ENCODE data around the gene UMOD.
A peak's percentile ranks its signal among the peaks of the same experiment; 100 is the strongest.

UMOD gene

DNA sequence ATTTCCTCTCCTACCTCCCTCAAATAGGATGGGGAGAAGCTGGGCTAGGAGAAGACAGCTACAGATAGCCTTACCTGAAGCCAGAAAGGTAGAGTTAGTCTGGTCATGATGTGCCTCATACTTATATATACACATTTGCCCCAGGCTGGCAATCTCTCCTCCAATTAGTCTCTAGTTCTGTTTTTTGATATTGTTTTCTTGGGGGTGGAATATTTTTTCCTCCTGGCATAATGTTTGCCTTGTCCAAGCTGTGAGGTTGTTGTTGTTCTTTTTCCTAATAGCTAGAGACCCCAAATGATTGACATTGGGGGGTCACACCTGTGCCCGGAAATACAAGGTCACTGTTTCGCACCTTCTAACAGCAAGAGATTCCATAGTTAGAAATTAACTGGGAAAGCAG is at the start of gene UMOD:
TSS of gene UMOD (minus strand) at position 101 of the 400 bp plus-strand sequence. CDS start 1,978 bp downstream, outside the sequence.
- DNase-seq = no peak

DNA sequence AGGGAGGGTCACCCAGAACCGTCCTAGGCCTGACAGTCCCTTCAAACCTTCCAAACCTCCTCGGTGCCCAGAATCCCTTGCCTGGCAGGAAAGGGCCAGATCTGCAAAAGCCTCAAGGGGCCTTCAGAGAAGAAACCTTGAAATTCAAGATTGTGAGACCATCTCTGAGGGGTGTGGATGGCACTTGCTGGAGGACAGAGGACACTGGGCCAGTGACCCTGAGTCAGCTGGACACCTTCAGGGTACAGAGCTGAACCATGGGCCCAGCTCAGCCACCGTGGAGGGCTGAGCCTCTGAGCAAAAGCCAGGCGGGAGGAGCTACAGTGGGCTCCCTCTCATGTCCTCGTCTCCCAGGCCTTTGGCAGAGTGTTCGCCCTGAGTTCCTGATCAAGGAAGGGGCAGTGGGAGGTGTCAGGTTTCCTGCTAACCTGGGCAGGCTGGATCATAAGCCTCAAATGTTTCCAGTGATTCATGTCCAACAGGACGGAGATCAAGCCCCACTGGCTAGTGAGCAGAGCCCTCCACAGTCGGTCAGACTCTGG is 49.0 kb upstream of the UMOD start:
- no peak for DNase-seq

- DNase-seq = no peak
Observed at GRCh38 chr16:20401066-20401465, 48.6 kb upstream of the UMOD start.

- DNase-seq = no peak
Observed at GRCh38 chr16:20399185-20399584, 46.7 kb upstream of the UMOD start.

DNA sequence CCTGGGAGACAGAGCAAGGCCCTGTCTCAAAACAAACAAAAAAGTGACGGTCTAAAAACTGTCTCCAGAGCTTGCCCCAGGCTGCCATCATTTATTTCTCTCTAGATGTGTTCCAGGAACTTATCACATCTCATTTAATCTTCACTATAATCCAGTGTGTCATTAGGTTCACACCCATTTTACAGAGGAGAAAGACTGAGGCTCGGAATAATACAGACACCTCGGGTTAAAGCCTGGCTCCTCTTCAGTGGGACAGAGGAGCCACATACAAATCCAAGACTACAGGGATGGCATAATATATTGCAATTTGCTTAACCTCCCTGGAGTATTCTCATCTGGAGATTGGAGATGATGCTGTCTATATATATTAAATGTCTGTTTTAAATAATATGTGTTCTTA is 46.1 kb upstream of the UMOD start:
- DNase-seq = no peak

DNA sequence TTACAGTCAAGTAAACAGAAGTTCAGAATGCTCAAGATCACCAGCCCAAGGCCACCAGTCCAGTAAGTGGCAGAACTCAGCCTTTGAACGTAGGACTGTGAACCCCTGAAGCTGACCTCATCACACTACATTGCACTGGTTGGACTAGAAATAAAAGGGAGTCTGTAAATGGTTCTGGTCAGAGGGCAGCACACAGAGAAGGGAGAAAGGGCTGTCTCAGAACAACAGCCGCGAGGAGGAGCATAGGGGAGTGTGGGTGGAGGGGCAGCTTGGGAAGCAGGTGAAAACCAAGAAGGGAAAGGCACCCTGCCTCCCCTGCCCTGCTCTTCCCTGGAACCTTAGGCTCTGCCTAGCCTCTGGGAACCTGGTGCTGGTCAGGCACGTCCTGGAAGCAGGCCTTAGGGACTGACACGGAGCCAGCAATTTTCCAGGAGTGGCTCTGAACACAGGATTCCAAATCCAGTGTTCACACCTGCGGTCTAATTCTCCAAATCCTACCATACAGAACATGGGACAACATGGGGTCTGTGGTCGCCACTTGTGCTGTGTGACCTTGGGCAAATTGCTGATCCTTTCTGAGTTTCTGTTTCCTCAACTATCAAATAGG is 45.1 kb upstream of the UMOD start:
- no peak for DNase-seq

DNA sequence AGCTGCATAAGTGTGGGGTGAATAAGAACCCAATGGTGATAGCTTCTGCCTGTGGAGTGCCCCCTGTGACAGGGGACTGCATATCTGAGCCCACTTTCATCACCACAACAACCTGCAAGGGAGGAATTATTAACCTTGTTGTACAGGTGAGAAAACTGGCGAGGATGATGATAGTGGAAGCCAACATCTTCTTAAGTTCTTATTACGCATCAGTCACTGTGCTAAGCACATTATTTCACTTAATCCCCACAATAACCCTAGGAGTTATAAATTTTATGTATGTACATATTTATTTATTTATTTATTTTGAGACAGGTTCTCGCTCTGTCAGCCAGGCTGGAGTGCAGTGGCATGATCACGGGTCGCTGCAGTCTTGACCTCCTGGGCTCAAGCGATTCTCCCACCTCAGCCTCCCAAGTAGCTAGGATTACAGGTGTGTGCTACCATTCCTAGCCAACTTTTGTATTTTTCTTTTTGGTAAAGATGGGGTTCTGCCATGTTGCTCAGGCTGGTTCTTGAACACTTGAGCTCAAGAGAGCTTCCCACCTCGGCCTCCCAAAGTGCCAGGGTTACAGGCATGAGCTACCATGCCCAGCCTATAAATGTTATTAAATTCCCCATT is 44.4 kb upstream of the UMOD start:
- no peak for DNase-seq

DNA sequence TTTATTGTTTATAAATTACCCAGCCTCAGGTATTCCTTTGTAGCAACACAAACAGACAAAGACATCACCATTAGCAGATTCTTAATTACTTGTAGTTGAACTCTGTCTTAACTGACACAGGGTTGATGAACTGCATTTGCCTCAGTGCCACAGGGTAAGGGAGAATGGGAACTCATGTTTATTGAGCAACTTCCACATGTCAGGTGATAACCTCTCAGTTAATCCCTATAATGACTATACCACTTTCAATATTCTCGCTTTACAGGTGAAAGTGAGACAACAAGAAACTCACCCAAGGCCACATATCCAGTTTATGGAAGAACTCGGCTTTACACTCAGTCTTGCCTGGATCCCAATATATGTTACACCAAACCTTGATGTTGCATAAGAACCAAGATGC is 43.4 kb upstream of the UMOD start:
- no peak for DNase-seq

- no peak for DNase-seq
Observed at GRCh38 chr16:20393801-20394577, 41.5 kb upstream of the UMOD start.

DNA sequence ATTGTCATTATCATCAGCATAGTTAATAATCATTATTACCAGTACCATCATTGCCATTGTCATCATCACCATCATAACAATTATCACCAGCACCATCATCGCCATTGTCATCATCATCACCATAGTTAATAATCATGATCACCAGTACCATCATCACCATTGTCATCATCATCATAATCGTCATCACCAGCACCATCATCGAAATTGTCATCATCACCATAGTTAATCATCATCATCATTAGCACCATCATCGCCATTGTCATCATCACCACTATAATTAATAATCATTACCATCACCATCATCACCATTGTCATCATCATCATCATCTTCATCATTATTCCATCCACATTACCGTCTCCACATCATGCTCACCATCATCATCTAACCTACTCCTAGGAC is 38.5 kb upstream of the UMOD start:
- DNase-seq = no peak

- no peak for DNase-seq
Observed at GRCh38 chr16:20388854-20389253, 36.3 kb upstream of the UMOD start.

- DNase-seq = no peak
Observed at GRCh38 chr16:20387978-20388377, 35.5 kb upstream of the UMOD start.

DNA sequence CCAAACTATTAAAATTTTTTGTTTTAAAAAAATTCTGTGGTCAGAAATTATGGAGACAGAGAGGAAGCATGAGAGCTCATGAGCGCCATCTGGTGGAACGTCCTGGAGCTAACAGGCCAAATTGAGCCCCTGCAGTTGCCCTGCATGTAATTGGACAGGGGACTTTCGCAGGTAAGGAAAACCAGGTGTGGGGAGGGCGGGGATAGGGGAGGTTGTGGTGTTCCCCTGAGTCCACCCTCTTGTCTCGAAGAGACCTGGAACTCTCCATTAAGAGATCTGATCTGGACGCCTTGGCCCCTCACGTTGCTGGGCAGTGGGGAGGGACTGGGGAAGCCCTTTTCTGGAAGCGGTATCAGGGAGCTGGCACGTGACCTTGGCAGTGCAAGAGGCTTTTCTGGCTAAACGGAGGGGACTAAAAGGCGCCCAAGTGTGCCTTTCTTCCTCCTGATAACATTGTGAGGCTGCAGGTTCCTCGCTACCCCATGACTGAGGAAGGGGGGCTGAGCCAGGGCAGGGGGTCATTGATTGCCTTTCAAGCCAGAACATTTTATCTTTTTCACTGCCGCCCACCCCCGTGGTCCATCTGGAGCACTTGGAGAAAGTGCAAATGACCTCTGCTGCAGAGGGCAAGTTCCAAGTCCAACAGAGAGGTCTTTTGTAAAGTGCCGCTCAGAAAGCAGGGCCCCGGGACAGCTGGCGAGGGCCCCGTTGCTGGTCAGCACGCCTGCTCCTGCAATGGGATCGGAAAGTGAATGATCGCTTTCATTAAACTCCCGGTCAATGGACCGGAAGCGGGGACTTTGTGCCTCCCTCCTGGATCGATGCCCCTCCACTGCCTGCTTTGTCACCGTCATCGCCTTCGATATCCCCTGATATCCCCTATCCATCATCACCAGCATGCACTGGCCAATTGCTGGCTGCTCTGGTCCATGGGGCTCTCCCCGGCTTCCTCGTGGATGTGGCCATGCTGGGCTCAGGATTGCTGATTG is 33.6 kb upstream of the UMOD start:
- DNase-seq = peak; percentile 19 to 50

- DNase-seq = peak; percentile 61 to 74
Observed at GRCh38 chr16:20383106-20384029, 30.9 kb upstream of the UMOD start.

- no peak for DNase-seq
Observed at GRCh38 chr16:20382202-20382948, 29.9 kb upstream of the UMOD start.

DNA sequence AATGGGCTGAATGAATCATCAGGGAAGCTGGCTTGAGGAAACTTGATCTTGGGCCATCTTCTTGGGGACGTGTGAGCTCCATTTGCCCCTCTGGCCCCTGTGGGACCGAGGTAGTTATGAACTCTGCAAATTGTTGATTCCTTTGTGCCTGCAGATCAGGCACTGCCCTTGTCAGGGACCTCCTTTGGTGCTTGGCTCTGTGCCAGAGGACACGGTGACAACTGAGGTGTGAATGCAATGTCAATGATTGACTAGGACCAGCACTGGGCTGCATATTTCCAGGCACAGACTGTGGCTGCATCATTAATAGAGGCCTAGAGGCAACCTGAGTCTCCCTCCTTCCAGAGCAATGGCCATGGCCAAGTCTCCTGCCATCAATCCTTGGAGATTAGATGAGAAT is 28.3 kb upstream of the UMOD start:
- no peak for DNase-seq

- no peak for DNase-seq
Observed at GRCh38 chr16:20377181-20377580, 24.7 kb upstream of the UMOD start.

- no peak for DNase-seq
Observed at GRCh38 chr16:20372701-20373100, 20.2 kb upstream of the UMOD start.

DNA sequence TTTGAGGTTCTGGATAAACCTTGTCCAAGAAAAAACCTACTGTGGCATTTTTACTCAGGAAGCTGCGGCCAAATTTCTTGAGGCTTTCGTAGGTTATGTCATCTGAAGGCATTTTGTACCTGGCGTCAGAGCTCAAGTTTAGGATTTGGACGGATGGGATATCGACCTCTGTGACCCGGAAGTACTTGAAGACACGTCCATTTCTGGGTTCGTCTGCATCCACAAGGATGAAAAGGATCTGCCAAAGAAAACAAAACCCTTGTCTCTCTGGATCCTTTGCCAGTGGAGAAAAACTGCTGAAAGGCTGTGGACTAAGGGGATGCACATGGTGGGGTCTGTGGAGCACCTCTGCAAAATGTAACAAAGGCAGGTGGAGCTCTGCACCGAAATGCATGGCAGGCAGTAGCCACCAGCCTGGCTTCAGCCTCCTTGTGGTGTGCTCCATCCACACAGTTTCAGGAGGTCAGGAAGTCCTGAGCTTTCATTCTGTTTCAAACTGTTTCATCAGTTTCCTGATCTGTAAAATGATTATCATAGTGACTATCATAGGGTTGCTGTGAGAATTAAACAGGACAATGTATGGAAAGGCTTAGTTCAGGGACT is 17.0 kb upstream of the UMOD start:
- DNase-seq = no peak

DNA sequence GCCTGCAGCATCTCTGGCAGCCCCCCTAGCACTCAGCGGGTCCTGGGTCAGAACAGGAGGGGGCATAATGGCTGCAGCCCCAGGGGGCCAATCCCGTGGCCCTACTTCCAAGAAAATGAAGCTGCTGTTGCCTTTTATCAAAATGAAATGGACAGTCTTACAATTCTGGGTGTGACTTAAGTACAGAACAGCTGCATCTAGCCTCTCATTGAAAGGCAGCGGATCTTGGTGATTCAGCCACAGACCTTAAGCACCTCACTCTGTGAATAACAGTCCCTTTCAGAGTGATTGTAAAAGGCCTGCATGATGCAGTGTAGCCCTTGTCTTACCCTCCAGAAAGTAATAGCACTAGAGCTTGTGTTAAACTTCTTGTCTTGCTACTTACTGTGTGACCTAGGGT is 11.5 kb upstream of the UMOD start:
- no peak for DNase-seq
